H1 (cell line): Measurements from ENCODE around the gene WNT1. TPM values are rescaled to one million over a fixed set of nuclear protein-coding genes. Genes with fewer than 3 reads are reported as not detected.

Experiments
- CBX8 ChIP-seq: fragments of 300-800, 300-1000 bp; sonication (generic); IDR thresholded peaks from 2 replicates; pipeline ENCODE4 v1.7.1; 2016; ENCODE audit warnings: low read depth, low read length, borderline replicate concordance
- MAX ChIP-seq: IDR thresholded peaks from 2 replicates; pipeline ENCODE4 v1.6.1; 2012; ENCODE audit warnings: inconsistent platforms
- RAD21 ChIP-seq, 2 experiments: IDR thresholded peaks in 1 of 2; conservative IDR thresholded peaks in 1 of 2; 2 replicates each; pipeline ENCODE4 v1.6.1; 2011; ENCODE audit warnings: low read depth in 2 of 2, low read length in 2 of 2, improper control_type of control experiment in 1 of 2, inconsistent platforms in 1 of 2, mild to moderate bottlenecking in 1 of 2, moderate library complexity in 1 of 2
- polyA plus RNA-seq, 7 experiments: library from polyadenylated mRNA; depleted of rRNA in 3 of 7; stranded (reverse) in 5 of 7; unstranded in 2 of 7; fragments of >200 nt in 5 of 7; fragments of 200-250 nt in 2 of 7; gene quantifications; 1 replicate in 5 of 7; 2 replicates in 1 of 7; 4 replicates in 1 of 7; pipeline versions ENCODE4 v1.2.1 to v1.2.3, GENCODE V29; 2011 to 2013; ENCODE audit warnings: missing spikeins in 2 of 7, mixed read lengths in 2 of 7
- total RNA-seq: library from RNA; stranded (reverse); fragmentation: NEBNext Ultra II Directional; extraction: Animal tissue kit (Norgen Biotek cat#: 25700); gene quantifications from 2 replicates; pipeline ENCODE4 v1.2.1, GENCODE V29; 2021

The WNT1 gene
- total and polyA plus RNA-seq, 2 of the 8 experiments (the other 6 are each of a cell fraction or from before 2014, with no cell fraction given) = not detected

- peak in 1 of 2 experiments; percentile 29; a peak in 1 of 4 replicates for TF ChIP-seq RAD21 (IDR thresholded peaks at IDR 0.05 in 1 of 2, conservative IDR thresholded peaks at IDR 0.05 in 1 of 2; ENCODE audit: low read depth in 2 of 2, low read length in 2 of 2)
- TF ChIP-seq MAX = 0 out of 2 replicates have a peak, but pooled peaks have one; percentile 32
- TF ChIP-seq CBX8 = no peak
Measured at GRCh38 chr12:48980389-48980952, 2.3 kb downstream of the WNT1 start (continued).
